H1 (cell line): Measurements from ENCODE around the gene PSAP. TPM values are rescaled to one million over a fixed set of nuclear protein-coding genes. Genes with fewer than 3 reads are reported as not detected.

ENCODE experiments used
- CTCF ChIA-PET: fragments of 300-600 bp; sonication (Branson Sonifier 250); formaldehyde crosslinking; loops from one replicate; lab custom pipeline; 2021; ENCODE audit not compliant: partially characterized antibody; lab: Charles Lee
- POLR2A ChIA-PET: fragments of 300-600 bp; sonication (Branson Sonifier 250); formaldehyde crosslinking; loops from one replicate; lab custom pipeline; 2021; ENCODE audit warnings: inconsistent platforms; ENCODE audit not compliant: partially characterized antibody; lab: Charles Lee
- DNase-seq, 2 experiments: peaks; one replicate each; pipeline versions ENCODE4 v3.0.0 to v3.0.0-alpha.2; 2010 to 2022; ENCODE audit warnings: low spot score in 2 of 2, low read depth in 1 of 2, mixed read lengths in 1 of 2
- FAIRE-seq: peaks from 2 replicates; lab custom pipeline; 2011; peaks lifted over from hg19 to GRCh38; lab: Jason Lieb, UNC
- H2AFZ ChIP-seq: 2 replicates; pipeline ENCODE4 v1.8.1; 2012; ENCODE audit warnings: low read length, inconsistent platforms
- H2AK5ac ChIP-seq: 2 replicates; pipeline ENCODE4 v1.6.1; 2013; ENCODE audit warnings: low read depth, low read length
- H2BK120ac ChIP-seq: replicated peaks from 2 replicates; pipeline ENCODE3; 2013; ENCODE audit warnings: low read depth, low read length, inconsistent platforms
- H2BK12ac ChIP-seq: 2 replicates; pipeline ENCODE4 v1.6.1; 2013; ENCODE audit warnings: low read depth, low read length
- H2BK15ac ChIP-seq: 2 replicates; pipeline ENCODE4 v1.6.1; 2013; ENCODE audit warnings: low read length
- H2BK20ac ChIP-seq: 2 replicates; pipeline ENCODE4 v1.6.1; 2013; ENCODE audit warnings: low read length
- H2BK5ac ChIP-seq: 2 replicates; pipeline ENCODE4 v1.6.1; 2013; ENCODE audit warnings: low read depth, low read length
- H3K14ac ChIP-seq: 2 replicates; pipeline ENCODE4 v1.6.1; 2013; ENCODE audit warnings: inconsistent platforms; ENCODE audit not compliant: insufficient read length
- H3K18ac ChIP-seq: 2 replicates; pipeline ENCODE4 v1.6.1; 2013; ENCODE audit warnings: low read length; ENCODE audit errors: extremely low read depth
- H3K23ac ChIP-seq: 2 replicates; pipeline ENCODE4 v1.6.1; 2013; ENCODE audit warnings: inconsistent platforms; ENCODE audit not compliant: insufficient read length
- H3K23me2 ChIP-seq: 2 replicates; pipeline ENCODE4 v1.6.1; 2013; ENCODE audit warnings: low read depth, low read length
- H3K27ac ChIP-seq: 2 replicates; pipeline ENCODE4 v1.6.1; 2011; ENCODE audit warnings: low read depth, low read length, inconsistent platforms
- H3K27me3 ChIP-seq, 4 experiments: replicated peaks in 1 of 4; 1 replicate in 1 of 4; 2 replicates in 3 of 4; pipeline versions ENCODE4 v1.6.1 to v1.8.1; 2011 to 2013; ENCODE audit warnings: low read length in 3 of 4, mild to moderate bottlenecking in 3 of 4, inconsistent platforms in 2 of 4, mixed read lengths in 2 of 4, moderate library complexity in 1 of 4; ENCODE audit not compliant: control insufficient read depth in 3 of 4, insufficient read depth in 3 of 4; ENCODE audit errors: extremely low read depth in 1 of 4
- H3K36me3 ChIP-seq, 4 experiments: 2 replicates each; pipeline versions ENCODE4 v1.6.1 to v1.8.1; 2011 to 2013; ENCODE audit warnings: mild to moderate bottlenecking in 4 of 4, low read length in 3 of 4, moderate library complexity in 2 of 4, control low read depth in 1 of 4, inconsistent platforms in 1 of 4; ENCODE audit not compliant: insufficient read depth in 4 of 4, control insufficient read depth in 2 of 4
- H3K4ac ChIP-seq: replicated peaks from 2 replicates; pipeline ENCODE3; 2013; ENCODE audit warnings: low read length, low read depth, mixed read lengths, inconsistent platforms; ENCODE audit not compliant: insufficient read length
- H3K4me1 ChIP-seq, 4 experiments: replicated peaks in 1 of 4; 1 replicate in 1 of 4; 2 replicates in 3 of 4; pipeline versions ENCODE4 v1.6.1 to v1.8.1; 2011 to 2013; ENCODE audit warnings: low read length in 3 of 4, inconsistent platforms in 2 of 4, mixed read lengths in 1 of 4; ENCODE audit not compliant: insufficient read depth in 4 of 4, control insufficient read depth in 3 of 4
- H3K4me2 ChIP-seq, 2 experiments: 2 replicates each; pipeline versions ENCODE4 v1.6.1 to v1.8.1; 2011 to 2013; ENCODE audit warnings: low read depth in 2 of 2, low read length in 2 of 2, control low read depth in 1 of 2, inconsistent platforms in 1 of 2, mild to moderate bottlenecking in 1 of 2; ENCODE audit not compliant: insufficient read depth in 1 of 2
- H3K4me3 ChIP-seq, 4 experiments: fragments of 200-600, 300-600 bp in 1 of 4; sonication (generic), shearing (Covaris generic), sonication (Bioruptor Twin) in 1 of 4; 2 replicates each; pipeline versions ENCODE4 v1.5.1 to v1.8.1; 2011 to 2016; ENCODE audit warnings: low read length in 4 of 4, low read depth in 3 of 4, control low read depth in 2 of 4, inconsistent platforms in 2 of 4, mild to moderate bottlenecking in 2 of 4, mixed read lengths in 1 of 4, moderate library complexity in 1 of 4; ENCODE audit not compliant: insufficient read depth in 2 of 4; ENCODE audit errors: extremely low read depth in 1 of 4
- H3K56ac ChIP-seq: replicated peaks from 2 replicates; pipeline ENCODE3; 2013; ENCODE audit warnings: low read depth, mild to moderate bottlenecking, mixed read lengths, low read length, inconsistent platforms; ENCODE audit not compliant: insufficient read length
- H3K79me1 ChIP-seq: 2 replicates; pipeline ENCODE4 v1.6.1; 2013; ENCODE audit warnings: low read depth, low read length, control low read depth
- H3K79me2 ChIP-seq, 2 experiments: 2 replicates each; pipeline versions ENCODE4 v1.6.1 to v1.8.1; 2012 to 2013; ENCODE audit warnings: low read length in 2 of 2, mild to moderate bottlenecking in 2 of 2, inconsistent platforms in 1 of 2; ENCODE audit not compliant: insufficient read depth in 2 of 2, control insufficient read depth in 1 of 2
- H3K9ac ChIP-seq, 4 experiments: replicated peaks in 1 of 4; 1 replicate in 1 of 4; 2 replicates in 3 of 4; pipeline versions ENCODE4 v1.6.1 to v1.8.1; 2011 to 2013; ENCODE audit warnings: low read depth in 3 of 4, low read length in 3 of 4, control low read depth in 2 of 4, mild to moderate bottlenecking in 2 of 4, moderate library complexity in 2 of 4, inconsistent platforms in 1 of 4; ENCODE audit errors: extremely low read depth in 1 of 4
- H3K9me3 ChIP-seq, 2 experiments: 2 replicates each; pipeline versions ENCODE4 v1.6.1 to v1.8.1; 2012 to 2013; ENCODE audit warnings: mild to moderate bottlenecking in 2 of 2, moderate library complexity in 2 of 2, control low read depth in 1 of 2, inconsistent platforms in 1 of 2, low read depth in 1 of 2, low read length in 1 of 2, mixed read lengths in 1 of 2; ENCODE audit not compliant: insufficient read depth in 2 of 2
- H4K20me1 ChIP-seq, 2 experiments: replicated peaks in 1 of 2; 2 replicates each; pipeline versions ENCODE3 to v1.8.1; 2011 to 2013; ENCODE audit warnings: inconsistent platforms in 2 of 2, low read length in 2 of 2, mild to moderate bottlenecking in 1 of 2; ENCODE audit not compliant: insufficient read depth in 2 of 2, control insufficient read depth in 1 of 2
- H4K5ac ChIP-seq: 2 replicates; pipeline ENCODE4 v1.6.1; 2013; ENCODE audit warnings: low read length, low read depth, mixed read lengths, inconsistent platforms; ENCODE audit not compliant: insufficient read length
- H4K8ac ChIP-seq: 2 replicates; pipeline ENCODE4 v1.8.0; 2013; ENCODE audit warnings: mild to moderate bottlenecking, moderate library complexity, low read length, inconsistent platforms; ENCODE audit not compliant: insufficient read depth; ENCODE audit errors: extremely low read depth
- H4K91ac ChIP-seq: replicated peaks from 2 replicates; pipeline ENCODE3; 2013; ENCODE audit warnings: low read length, mixed read lengths, inconsistent platforms; ENCODE audit not compliant: insufficient read length
- WGBS, 2 experiments: shearing (Covaris generic) in 1 of 2; methylation state at CpG; one replicate each; pipeline versions ENCODE4 v1.1.6 to v1.1.7; 2013 to 2015; ENCODE audit warnings: low lambda C conversion rate in 2 of 2, mixed read lengths in 2 of 2, inconsistent platforms in 1 of 2, low coverage in 1 of 2, missing lambda C conversion rate in 1 of 2; ENCODE audit not compliant: insufficient replicate concordance in 2 of 2, insufficient coverage in 1 of 2, insufficient read length in 1 of 2; ENCODE audit errors: extremely low coverage in 1 of 2, missing lambda C conversion rate in 1 of 2; 5-methylcytosine and 5-hydroxymethylcytosine counted together
- polyA plus RNA-seq, 7 experiments: library from polyadenylated mRNA; depleted of rRNA in 3 of 7; stranded (reverse) in 5 of 7; unstranded in 2 of 7; fragments of >200 nt in 5 of 7; fragments of 200-250 nt in 2 of 7; gene quantifications; 1 replicate in 5 of 7; 2 replicates in 1 of 7; 4 replicates in 1 of 7; pipeline versions ENCODE4 v1.2.1 to v1.2.3, GENCODE V29; 2011 to 2013; ENCODE audit warnings: missing spikeins in 2 of 7, mixed read lengths in 2 of 7
- total RNA-seq: library from RNA; stranded (reverse); fragmentation: NEBNext Ultra II Directional; extraction: Animal tissue kit (Norgen Biotek cat#: 25700); gene quantifications from 2 replicates; pipeline ENCODE4 v1.2.1, GENCODE V29; 2021

PSAP gene
- total and polyA plus RNA-seq, 2 of the 8 experiments (the other 6 are each of a cell fraction or from before 2014, with no cell fraction given), result 386 to 504 TPM

DNA sequence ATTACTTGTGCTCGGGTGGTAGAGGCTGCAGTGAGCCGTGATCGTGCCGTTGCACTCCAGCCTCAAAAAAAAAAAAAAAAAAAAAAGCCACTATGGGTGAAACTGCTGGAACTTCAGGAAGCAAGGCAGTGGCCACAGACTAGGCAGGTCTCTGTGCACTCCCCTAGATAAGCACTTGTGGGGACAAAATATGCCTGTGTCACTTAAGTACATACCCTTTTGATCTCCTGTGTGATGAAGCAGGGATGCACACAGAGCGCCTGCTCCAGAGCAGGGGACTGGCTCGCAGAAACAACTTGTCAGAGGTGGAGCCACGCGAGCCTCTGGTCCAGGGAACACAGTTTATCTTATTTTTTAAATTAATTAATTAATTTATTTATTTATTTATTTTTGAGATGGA lies 42.9 kb upstream of the PSAP start:
- Histone ChIP-seq H2BK20ac (no peak overlapping the region), H3K4me2 (no peak overlapping the region), H4K20me1 (no peaks in the 10 kb centered on the region), H3K9ac (no peak overlapping the region), H2BK5ac (no peak overlapping the region), H4K5ac (no peak overlapping the region), H3K9me3 (no peaks in the 10 kb centered on the region), H3K27ac (no peak overlapping the region), H2BK12ac (no peak overlapping the region), H2AFZ (no peak overlapping the region), H2AK5ac (no peak overlapping the region), H3K23me2 (peaks cover 2% of the 10 kb centered on the region; the same call in 1 of the 2 replicates), H3K36me3 (no peaks in the 10 kb centered on the region), H3K18ac (no peak overlapping the region), H3K27me3 (peaks cover 4 to 16% (median 12%) of the 10 kb centered on the region in 4 experiments), H2BK15ac (no peak overlapping the region), H4K8ac (no peak overlapping the region), H3K79me1 (no peaks in the 10 kb centered on the region), H3K4ac (no peak overlapping the region), H3K4me1 (no peaks in the 10 kb centered on the region), H3K23ac (no peak overlapping the region), H3K4me3 (no peak overlapping the region), H3K56ac (no peak overlapping the region), H2BK120ac (no peak overlapping the region), H4K91ac (no peak overlapping the region), H3K14ac (no peak overlapping the region), H3K79me2 (no peaks in the 10 kb centered on the region)
- ChIA-PET POLR2A (interaction anchor here (0.7 kb wide), 1 partner anchor 179 kb away, joined by 3 read pairs; no protein-coding TSS in a partner anchor), CTCF (interaction anchor here (0.8 to 8.9 kb wide), 9 partner anchors 11 to 177 kb away, joined by 3 to 113 read pairs (median 26); no protein-coding TSS in a partner anchor)
- FAIRE-seq (no peak), DNase-seq (no peak)
- WGBS, 2 experiments, result 89% methylated on average over 6 of the region's 8 CpGs; no CpG with 5 or more reads in 1 of the 2 experiments
